ENCODE data around the gene AHNAK2. TPM values are rescaled to one million over a fixed set of nuclear protein-coding genes. Genes with fewer than 3 reads are reported as not detected.
"Not testable (repeated sequence)": the region's sequence is repeated elsewhere in the genome, so short reads cannot be mapped to it uniquely, and the experiment has no call there.

AHNAK2 gene
- polyA plus RNA-seq, 1 donor: 12.7 TPM

GRCh38 chr14:104900639-104901512, 77.3 kb downstream of the AHNAK2 start:
- no peak for DNase-seq (ENCODE audit: low read depth)

- DNase-seq (ENCODE audit: low read depth): no peak
These were observed 78.4 kb downstream of the AHNAK2 start for GRCh38 chr14:104899781-104900180.

GRCh38 chr14:104898870-104899510, 79.2 kb downstream of the AHNAK2 start:
- peak; percentile 25 for DNase-seq (ENCODE audit: low read depth)

- DNase-seq (ENCODE audit: low read depth): no peak
These were observed 80.0 kb downstream of the AHNAK2 start for GRCh38 chr14:104898195-104898558.

GRCh38 chr14:104897330-104898194, 80.6 kb downstream of the AHNAK2 start:
- DNase-seq (ENCODE audit: low read depth): no peak

GRCh38 chr14:104895786-104896661, 82.2 kb downstream of the AHNAK2 start:
- no peak for DNase-seq (ENCODE audit: low read depth)

GRCh38 chr14:104895207-104895785, 82.9 kb downstream of the AHNAK2 start:
- DNase-seq (ENCODE audit: low read depth): no peak

- DNase-seq (ENCODE audit: low read depth): no peak
These were observed 83.6 kb downstream of the AHNAK2 start for GRCh38 chr14:104894331-104895206.

GRCh38 chr14:104893435-104894207, 84.6 kb downstream of the AHNAK2 start:
- no peak for DNase-seq (ENCODE audit: low read depth)

GRCh38 chr14:104892531-104893434, 85.4 kb downstream of the AHNAK2 start:
- no peak for DNase-seq (ENCODE audit: low read depth)

- DNase-seq (ENCODE audit: low read depth): no peak
These were observed 86.3 kb downstream of the AHNAK2 start for GRCh38 chr14:104891664-104892530.

GRCh38 chr14:104891121-104891551, 87.0 kb downstream of the AHNAK2 start:
- no peak for DNase-seq (ENCODE audit: low read depth)

- not testable (repeated sequence) for DNase-seq (ENCODE audit: low read depth)
These were observed 87.9 kb downstream of the AHNAK2 start for GRCh38 chr14:104890292-104890691.

- DNase-seq (ENCODE audit: low read depth): no peak
These were observed 88.8 kb downstream of the AHNAK2 start for GRCh38 chr14:104889375-104889757.

GRCh38 chr14:104888489-104889374, 89.4 kb downstream of the AHNAK2 start:
- no peak for DNase-seq (ENCODE audit: low read depth)
